Activated CD8-positive, alpha-beta memory T cell treated with anti-CD3 and anti-CD28 coated beads for 1 hour (primary cell): Measurements from ENCODE around the gene NME7.

ENCODE experiments used
- DNase-seq, 2 donors: peaks; one replicate each; pipeline ENCODE4 v3.0.0-alpha.2; 2020; ENCODE audit warnings: low read depth in 1 of 2; ENCODE audit errors: extremely low read depth in 1 of 2

The NME7 gene

DNA sequence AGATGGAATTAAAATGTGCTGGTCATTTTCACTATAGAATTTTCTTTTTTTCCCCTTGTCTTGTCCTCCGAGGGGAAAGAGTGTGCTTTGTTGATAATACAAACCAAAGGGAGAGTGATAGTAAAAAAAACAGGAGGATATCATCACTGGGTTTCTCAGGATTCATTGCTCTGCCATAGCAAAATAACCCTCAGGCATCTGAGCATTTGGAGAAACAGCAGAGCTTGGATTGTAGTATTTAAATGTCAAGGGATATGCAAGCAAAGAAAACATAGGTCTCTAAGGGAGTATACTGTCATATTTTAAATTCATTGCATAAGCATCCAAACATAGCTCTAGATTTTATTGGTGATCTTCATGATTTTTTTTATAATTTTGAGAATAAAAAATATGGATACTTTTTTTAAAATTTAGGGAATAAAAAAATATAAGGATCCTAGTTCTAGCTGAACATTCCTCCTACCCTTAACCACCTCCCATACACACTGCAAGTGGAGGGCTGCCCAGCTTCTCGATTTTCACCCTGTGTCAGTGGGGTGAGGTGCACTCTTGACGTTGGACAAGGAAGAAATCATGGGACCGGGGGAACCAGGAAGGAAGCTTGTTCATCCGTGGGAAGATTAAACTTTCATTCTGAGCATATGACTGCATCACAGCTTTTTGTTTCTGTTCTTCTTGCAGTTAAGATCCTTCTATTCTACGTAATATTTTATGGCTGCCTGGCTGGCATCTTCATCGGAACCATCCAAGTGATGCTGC is 256.7 kb downstream of the NME7 start:
- no peak for DNase-seq

DNA sequence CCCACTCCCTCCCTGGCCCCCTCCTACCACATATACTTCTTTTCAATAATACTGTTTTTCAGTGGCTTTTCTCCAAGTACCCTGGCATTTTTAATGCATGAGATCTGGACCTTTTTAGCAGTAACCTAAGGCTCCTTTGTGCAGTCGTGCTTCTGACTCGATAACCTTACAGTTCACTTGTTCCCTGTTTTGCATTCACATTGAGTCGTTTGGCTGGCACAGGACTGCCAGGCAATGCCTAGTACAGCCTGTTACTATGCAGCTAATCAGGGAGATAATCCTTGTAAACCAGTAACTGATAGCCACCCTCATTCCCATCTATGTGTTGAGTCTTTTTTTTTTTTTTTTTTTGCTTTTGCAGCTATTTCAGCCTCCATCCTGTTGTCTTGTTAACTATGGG is 257.4 kb downstream of the NME7 start:
- no peak for DNase-seq

DNA sequence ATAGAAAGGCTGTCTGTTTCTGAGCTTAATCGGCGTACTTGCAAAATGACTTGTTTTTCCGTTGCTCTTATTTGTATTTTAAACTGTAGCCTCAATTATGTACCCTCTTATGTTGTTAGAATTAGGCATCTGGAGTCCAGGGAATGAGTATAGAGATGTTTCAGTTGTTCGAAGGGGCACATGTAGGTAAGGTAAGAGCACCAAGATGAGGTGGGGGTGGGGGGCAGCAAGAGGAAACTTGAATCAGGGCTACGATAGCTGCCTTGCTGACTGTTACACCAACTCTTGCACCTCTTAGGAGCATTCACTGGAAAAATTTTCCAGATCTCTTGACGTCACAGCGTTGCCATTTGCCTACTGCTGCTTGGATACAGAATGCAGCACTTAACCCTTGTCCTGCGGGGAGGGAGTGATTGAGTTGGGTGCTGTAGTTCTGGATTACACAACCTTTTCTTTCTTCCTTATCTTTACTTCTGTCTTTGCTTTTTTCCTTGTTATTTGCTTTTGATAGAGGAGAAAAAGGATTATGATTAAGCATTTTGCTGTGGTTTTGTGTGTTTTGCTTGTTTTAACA is 257.9 kb downstream of the NME7 start:
- no peak for DNase-seq

DNA sequence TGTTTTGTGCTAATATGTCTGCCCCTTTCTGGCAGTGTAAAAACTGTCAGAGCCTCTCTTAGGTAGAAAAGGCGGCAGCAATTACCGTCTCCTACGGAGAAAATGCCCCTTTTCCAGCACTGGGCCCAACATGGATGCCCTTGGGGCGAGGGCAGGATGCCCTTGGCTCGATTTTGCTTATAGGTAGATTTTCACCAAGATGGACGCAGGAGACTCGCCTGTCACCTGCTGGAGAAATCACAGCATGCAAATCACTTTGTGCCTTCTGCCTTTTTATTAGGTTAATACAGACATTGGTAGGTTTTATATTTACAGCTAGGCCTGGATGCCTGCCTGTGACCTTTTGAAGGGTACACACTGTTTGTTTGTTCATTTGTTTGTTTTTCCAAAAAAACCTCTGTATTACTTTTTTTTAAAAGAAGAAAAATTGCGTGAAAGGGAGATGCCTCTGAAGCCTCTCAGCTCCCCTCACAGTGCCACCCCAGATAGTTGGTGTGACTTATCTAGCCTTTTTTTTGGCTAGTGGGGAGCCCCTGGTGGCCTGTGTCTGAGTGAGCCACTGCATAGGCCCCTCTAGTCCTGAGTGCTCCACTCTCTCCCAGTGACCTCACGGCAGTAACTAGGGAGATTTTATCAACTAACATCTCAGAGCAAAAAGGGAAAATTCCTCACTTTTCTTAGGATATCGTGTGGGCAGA is 258.6 kb downstream of the NME7 start:
- no peak for DNase-seq

DNA sequence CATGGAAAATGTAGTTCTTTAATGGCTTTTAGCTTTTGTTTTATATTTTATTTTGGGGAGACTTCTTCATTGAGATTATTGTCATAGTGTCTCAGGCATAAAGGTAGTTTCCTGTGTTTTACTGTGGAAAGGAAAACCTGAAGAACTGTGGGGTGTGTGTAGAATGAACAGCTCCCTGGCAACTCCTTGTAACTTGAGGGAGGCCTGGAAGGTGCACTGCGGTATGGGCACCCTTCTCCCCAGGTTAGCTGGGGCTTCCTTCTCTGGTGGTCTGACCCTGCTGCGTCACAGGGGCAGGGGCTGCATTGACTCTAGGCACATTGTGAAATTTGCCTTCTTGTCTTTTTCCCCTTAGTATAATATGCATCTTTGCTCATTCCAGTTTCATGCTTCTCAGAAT is 259.4 kb downstream of the NME7 start:
- DNase-seq: no peak

DNA sequence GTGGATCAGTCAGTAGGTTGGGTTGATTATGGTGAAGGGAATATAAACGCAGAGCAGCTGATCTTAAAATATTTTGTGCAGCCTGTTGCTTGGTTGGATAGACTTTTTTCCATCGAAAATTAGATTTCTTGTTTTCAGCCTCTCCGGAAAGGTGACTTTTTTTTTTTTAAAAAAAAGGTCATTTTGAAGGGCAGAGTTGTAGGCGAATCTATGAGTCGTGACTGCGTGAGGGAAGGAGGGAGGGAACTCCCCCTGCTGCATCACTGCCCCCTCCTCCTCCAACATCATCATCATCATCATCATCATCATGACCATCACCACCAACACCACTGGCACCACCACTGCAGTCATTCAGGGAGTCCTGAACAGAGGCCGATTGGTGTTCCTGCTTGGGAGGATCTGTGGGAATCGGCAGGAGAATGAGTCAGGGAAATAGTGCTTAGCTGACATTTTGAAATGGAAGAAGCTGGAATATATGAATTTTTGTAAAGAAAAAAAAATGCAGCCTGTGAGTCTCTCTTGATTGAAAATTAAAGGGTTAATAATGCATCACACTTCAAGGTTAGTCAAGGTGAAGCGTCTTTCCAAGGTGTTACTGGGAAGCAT is 259.9 kb downstream of the NME7 start:
- no peak for DNase-seq

DNA sequence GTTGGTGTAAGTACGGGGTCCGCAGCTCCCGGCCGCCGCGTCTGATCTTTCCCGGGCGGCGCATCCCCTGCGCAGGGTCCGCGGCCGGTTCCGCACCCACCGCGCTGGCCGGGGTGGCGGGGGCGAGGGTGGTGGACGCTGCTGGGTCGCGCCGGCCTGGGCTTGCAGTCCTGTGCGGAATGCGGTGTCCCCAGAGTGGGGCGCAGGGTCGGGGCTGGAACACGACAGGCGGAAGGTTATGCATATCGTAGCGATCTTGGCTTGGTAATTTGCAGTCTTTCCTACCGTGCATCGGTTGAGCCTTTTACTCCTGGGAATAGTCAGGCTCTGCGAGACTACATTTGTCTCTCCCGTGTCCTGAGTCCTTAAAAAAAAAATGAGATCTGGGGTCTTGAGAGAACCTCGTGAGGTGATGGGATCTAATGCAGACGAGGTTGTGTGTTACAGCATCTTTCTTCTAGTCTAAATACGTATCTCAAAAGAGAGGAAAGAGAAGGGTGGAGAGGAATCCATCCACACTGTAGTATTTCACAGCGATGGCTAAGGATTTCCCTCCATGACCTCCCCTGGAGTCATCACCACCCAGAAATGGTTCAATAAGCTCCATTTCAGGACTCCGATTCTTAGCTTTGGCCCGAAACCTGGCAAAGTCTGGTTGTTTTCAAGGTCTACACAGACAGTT is 260.5 kb downstream of the NME7 start:
- no peak for DNase-seq

DNA sequence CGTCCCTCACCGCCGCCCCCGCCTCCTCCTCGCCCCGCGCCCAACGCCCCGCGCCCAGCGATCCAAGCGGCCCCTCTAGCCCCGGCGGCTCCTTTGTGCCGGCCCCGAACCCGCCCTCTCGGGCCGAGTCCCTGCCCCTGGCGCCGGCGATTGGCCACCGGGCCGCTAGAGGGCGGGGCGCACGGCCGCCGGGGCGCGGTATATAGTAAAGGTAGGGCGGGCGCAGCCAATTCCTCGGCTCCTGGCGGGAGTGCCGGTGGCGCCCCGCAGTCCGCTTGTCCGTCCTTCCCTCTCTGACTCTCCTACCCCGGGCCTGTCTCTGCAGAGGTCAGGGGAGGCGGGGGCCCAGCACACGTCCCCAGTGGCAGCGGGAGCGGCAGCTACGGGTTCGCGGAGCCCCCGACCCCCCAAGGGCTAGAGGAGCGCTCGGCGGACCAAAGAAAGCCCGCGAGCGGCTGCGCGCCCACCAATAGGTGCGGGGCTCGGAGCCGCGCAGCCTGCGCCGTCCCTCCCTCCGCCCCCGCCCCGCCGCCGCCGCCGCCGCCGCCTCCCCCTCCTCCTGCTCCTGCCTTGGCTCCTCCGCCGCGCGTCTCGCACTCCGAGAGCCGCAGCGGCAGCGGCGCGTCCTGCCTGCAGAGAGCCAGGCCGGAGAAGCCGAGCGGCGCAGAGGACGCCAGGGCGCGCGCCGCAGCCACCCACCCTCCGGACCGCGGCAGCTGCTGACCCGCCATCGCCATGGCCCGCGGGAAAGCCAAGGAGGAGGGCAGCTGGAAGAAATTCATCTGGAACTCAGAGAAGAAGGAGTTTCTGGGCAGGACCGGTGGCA is 261.3 kb downstream of the NME7 start, which contains the start of gene ATP1B1:
Gene ATP1B1, plus strand, starts transcription at position 596 of the 826 bp plus-strand sequence. Its CDS starts 140 bp downstream, at position 736.
- DNase-seq: peak; percentile 42 to 72

DNA sequence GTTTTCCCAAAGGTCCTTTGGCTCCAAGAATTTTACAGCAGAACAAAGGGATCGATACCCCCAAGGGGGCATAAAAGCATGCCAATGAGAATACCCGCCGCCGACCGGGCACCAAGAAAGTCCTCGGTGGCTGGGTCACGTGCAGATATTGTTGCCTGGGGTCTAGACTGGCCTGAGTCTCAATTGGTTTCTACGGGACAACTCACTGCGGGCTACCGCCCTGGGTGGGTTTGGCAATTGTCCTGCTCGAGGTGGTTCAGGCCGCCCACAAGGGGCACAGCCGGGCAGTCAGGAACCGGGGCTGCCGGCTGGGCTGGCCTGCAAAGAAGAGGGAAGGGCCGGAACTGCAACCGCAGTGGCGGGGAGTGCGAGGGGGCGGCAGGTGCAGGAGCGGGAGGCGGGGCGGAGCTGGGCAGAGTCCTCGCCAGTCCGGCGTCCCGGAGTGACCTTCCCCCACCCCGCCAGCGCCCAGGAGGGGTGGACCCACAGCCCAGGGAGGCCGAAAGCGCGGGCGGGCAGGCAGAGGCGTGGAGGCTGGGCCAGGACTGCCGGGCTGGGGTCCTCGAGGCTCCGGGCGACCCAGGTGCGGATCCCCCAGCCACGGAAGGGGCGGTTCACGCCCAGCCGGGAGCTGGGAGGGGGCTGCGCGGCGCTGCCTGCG is 262.0 kb downstream of the NME7 start:
- DNase-seq: no peak

DNA sequence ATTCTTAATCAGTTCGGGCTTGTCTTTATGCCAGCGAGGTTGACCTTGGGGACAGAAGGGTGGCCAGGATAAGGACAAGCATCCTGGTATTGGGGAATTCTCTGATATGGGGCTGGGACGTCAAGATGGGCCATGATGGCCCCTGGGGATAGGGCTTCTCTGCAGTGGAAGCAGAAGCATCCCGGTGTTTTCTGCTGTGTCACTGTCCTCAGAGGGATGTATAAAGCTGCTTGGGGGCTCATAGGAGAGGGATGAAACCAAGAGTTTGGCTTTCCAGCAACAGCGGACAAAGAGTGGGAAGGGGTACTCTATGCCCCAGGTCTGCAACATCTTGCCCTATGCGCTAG is 262.5 kb downstream of the NME7 start:
- DNase-seq: no peak

DNA sequence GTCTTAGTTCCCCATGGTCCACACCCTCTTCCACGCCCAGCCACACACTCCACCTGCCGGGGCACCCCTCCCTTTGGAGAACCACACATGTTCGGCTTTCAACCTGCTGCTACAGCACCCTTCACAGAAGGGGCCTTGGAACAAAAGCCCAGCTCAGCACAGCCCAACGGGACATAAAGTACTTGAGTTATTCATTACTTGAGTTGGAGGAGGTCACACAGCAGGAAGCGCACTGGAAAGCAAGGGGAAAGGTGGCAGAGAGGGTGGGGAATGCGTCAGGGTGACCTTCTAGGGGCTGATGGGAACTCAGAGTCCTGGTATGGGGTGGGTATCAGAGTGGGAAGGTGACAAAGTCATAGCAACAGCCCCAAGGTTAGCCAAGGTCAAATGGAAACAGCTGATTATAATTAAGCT is 264.1 kb downstream of the NME7 start:
- no peak for DNase-seq

DNA sequence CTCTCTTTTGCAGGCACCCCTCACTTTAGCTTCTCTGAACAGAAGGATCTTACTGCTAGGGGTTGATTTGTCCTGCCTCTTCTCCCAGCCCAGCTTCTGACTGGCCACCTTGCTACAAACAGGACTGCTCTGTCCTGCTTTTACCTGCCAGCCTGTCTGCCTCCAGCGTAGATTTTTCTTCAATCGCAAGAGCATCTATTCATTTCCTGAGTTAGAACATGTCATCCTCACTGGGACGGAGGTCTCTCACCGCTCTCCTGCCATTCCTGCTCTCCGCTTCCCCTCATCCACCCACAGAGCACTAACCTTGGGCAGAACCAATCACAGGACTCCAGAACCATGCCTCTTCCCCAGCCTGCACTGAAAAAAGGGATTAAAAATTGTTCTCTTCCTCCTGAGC is 264.6 kb downstream of the NME7 start:
- no peak for DNase-seq

DNA sequence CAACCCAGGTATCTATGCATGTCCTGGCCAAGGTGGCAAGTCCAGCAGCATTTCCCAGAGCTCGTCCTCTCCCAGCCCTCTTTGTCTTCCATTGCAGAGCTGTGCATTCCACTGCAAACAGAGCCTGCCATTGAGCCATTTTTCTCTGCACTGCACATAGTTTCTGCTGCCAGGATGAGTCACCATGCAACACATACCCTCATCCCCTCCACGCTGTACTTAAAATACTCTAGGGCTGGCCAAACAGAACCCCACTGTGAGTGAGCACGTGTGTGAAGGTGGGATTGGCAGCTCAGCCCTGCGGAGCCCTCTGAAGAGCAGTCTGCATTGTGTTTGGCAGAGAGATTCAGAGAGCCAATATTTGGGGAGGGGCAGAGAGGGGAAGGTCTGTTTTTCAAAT is 265.0 kb downstream of the NME7 start:
- no peak for DNase-seq

DNA sequence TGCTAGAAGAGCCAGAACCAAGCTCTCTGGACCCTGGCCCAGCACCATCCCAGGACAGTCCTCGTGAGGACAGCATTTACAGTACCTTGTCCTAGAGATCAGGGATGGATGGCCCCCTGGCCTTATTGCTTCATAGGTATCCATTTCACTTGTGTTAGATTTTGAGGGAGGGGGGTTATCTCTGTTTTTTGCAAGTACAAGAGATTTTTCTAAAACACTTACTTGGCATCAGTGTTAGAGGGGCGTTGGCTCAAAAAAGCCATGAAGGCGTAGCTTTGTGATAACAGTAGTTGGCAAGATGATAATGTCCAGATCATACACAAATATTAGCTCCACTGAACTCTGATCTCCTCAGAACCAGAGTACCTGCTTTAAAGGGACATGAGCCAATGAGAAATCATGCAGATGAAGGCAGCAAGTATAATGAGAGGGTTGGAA is 266.9 kb downstream of the NME7 start:
- no peak for DNase-seq

DNA sequence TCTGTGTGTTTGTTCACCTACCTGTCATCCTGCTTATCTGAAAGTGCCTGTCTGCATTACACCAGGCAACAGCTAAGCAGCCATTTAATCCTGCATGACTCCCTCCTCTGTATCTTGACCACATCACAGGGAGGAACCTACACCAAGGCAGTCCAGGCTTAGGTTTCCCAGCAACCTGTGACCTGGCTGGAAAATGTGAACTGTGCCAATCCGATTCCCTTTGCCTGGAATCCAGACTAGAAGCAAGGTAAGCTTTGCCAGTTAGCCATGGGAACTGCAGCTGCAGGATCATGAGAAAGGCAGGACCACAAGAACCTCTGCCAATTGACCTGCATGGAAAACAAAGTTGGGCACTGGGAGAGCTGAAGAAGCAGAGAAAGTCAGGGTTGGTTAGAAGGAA is 267.4 kb downstream of the NME7 start:
- no peak for DNase-seq

DNA sequence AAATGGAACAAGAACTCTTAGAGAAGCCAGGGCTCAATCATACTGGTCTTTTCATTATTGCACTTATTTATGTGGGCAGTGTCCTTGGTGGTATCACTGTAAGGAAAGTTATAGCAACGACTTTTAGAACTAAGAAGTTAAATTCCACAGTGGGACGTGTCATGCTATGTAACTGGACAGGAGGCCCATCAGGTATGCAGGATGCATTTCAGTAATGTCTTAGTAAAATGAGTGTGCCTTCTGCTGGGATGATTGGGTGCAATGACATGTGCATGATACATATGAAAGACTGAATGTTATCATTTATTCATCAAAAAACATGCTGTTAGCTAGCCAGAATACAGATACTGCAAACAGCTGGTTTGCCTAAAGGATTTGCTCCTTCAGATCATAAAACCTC is 268.0 kb downstream of the NME7 start:
- DNase-seq: no peak

DNA sequence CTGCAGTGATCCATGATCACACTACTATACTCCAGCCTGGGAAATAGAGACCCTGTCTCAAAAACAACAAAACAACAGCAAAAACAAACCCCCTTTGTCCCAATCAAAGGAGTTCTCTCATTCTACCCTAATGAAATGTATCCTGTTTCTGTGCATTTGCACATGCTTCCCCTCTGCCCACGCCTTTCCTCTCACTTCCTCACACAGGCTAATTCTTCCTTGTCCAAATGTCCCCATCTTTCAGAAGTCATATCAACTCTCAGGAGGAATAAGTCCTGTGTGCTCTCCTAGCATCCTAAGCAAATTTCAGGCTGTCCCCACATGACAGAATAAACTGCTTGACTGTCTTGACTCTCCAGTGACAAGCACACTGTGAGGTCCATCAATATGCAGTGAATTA is 269.2 kb downstream of the NME7 start:
- DNase-seq: no peak

DNA sequence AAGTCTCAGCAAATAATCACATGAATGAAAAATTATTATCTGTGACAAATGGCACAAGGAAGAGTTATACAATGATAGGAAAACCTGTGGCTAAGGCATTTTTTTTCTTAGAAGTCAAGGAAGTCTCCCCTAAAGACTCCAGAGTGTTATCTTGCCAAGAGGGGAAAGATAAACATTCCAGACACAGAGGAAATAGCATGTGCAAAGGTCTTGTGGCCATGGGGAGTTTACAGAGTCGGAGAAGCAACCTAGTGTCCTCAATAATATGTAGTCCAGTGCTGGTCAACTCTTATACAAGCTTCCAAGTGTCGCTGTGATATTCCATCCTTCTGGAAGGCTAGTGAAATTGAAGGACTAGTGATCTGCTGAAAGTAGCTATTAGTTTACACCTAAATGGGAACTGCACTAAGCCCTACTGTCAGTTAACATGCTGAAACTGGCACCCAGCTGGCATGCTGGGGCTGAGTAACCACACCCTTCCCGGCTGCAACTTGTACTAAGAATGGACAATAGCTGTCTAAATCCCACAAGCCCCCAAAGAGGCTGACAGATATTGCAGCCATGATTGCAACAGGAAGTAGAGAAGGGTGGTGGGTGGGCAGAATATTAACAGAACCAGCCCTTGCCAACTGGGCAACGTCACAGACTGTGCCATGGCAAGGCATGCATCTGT is 272.6 kb downstream of the NME7 start:
- no peak for DNase-seq

DNA sequence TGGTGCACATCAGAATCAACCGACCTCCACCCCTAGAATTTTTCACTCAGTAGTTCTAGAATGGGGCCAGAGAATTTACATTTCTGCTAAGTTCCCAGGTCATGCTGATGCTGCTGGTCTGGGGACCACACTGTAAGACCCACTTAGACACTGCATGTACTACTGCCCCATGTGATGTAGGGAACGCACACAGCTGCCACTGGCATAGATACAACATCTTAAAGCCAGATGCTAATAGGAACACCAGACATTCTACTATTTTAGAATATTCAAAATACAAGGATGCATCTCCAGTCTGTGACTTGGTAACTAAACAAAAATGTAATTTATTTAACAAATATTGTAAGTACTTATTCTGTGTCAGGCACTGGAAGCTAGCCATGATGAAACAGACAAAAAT is 275.2 kb downstream of the NME7 start:
- no peak for DNase-seq
